GM03348 (cell line): Measurements from ENCODE around the gene FMN1.
A peak's percentile ranks its signal among the peaks of the same experiment; 100 is the strongest.

Experiments used
- DNase-seq: peaks from one replicate; pipeline ENCODE4 v3.0.0; 2012; ENCODE audit warnings: low spot score

Gene FMN1

DNA sequence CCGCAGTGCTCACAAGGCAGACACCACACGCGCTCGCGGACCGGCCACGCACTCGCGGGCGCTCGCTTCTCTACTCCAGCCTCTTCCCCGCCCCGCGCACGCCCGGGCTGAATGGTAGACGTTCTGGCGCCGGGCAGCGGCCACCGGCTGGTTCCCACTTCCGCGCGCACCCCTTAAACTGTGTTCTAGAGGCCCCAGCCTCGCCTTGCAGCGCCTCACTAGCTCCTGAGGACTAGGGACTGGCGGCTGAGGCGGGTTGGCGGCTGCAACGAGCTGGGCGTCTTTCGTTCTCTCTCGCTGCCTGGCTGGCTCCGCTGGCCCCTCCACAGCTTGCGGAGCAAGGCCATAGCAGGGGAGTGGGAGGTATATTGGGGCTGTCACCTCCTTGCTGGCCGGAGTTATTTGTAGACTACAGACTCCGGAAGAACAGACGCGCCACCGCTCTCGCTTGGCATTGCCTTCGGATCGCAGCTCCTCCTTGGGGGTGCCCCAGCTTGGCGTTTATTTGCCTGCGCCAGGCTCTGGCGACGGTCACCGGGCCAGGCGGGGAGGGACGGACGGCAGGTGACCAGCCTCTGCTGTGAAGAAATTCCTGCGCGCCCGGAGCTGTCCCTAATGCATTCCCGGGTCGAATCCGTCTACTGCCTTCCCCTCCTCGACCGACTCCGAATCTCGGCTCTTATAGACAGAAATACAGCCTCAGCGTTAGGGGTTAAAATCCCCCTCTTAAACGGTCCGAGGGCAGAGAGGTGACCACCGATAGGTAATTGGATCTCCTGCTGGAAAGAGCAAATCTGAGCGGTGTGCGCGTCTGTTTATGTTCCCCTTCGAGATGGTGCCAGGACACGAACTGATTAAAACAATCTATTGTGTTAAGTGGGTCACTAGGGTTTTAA lies 475.4 kb downstream of the FMN1 start:
- peak; percentile 25 for DNase-seq

DNA sequence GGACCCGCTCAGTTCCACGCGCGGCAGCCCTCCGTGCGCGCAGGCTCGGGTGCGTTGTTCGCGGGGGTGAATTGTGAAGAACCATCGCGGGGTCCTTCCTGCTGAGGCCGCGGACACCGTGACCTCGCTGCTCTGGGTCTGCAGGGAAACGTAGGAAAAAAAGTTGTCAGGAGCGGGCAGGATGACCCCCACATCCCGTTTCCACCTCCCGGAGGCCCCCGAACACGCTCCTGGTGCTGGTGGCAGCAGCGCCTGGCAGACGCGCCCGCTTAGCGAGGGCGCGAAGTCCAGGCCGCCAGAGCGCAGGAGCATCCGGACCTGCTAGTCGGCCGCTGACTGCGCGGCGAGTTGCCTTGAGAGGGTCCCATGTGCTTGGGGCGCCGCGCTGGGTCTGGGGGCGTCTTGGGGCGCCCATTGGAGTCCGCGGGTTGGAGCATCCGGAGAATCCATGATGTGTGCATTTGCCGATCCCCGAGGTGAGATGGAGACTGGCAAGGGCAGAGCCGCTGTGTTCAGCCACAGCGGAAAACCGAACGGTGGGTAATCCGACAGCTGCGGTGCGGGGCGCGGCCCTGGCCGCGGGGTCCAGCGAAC lies 476.2 kb downstream of the FMN1 start:
- DNase-seq, result peak; percentile 45

- DNase-seq, result peak; percentile 94
Measured at GRCh38 chr15:32717426-32718226, 476.9 kb downstream of the FMN1 start, which contains the start of gene GREM1. Gene GREM1, plus strand, starts transcription at chr15:32718004. Its CDS starts 12,687 bp downstream, at chr15:32730691.

- DNase-seq, result no peak
Measured at GRCh38 chr15:32716915-32717425, 477.5 kb downstream of the FMN1 start.

GRCh38 chr15:32716216-32716914 lies 478.1 kb downstream of the FMN1 start:
- DNase-seq, result no peak
